ENCODE measurements around the gene OTOP2.
A peak's percentile ranks its signal among the peaks of the same experiment; 100 is the strongest.

The OTOP2 gene

GRCh38 chr17:74923538-74924249, 379 bp upstream of the OTOP2 start:
- DNase-seq (ENCODE audit: low spot score): peak; percentile 63

GRCh38 chr17:74925242-74925641, 1.2 kb downstream of the OTOP2 start:
- DNase-seq (ENCODE audit: low spot score): no peak

GRCh38 chr17:74928786-74929185, 4.7 kb downstream of the OTOP2 start:
- no peak for DNase-seq (ENCODE audit: low spot score)

- no peak for DNase-seq (ENCODE audit: low spot score)
These were observed 6.5 kb downstream of the OTOP2 start for GRCh38 chr17:74930535-74931036.

GRCh38 chr17:74935048-74935447, 11.0 kb downstream of the OTOP2 start:
- no peak for DNase-seq (ENCODE audit: low spot score)

DNA sequence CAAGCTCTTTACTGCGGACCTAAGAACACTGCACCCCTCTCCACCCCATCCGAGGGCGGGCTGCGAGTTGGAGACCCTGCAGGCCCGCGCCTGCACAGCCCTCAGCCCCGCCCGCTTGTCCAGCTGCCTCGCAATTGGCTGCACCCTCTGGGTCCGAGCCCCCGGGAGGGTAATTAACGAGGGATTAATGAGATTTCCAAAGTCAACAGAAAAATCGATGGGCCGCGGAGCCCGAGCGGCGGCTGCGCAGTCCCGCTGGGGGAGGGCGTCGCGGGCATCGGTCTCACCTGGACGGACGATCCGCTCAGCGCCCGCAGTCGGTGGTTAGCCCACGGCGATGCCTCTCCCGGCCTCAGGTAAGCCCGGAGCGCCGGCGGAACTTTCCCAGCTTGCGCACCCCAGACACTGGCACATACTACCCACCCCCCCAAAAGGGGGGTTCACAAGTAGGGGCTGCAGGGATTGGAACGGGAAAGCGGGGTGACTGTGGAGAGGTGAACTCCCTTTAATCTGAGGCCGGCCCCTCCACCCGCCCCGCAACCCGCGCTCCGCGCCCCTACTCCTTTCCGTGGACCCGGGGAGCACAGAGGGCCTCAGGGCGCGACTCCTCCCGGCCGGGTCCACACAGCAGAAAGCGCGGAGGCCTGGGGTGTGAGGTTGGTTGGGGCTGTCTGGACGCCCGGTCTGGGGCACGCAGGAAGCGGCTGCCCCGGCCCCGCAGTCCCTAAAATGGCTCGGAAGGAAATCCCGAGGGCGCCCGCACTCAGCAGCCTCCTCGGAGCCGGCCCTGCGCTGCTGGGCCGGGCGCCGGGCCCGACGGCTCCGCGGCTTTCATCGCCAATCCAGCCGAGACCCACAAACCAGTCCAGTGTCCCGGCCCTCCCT, 11.8 kb downstream of the OTOP2 start, which contains the start of gene OTOP3:
Gene OTOP3, plus strand, starts transcription at position 314 of the 885 bp plus-strand sequence. Its CDS starts 24 bp downstream, at position 338.
- no peak for DNase-seq (ENCODE audit: low spot score)

GRCh38 chr17:74936470-74936799, 12.4 kb downstream of the OTOP2 start:
- DNase-seq (ENCODE audit: low spot score): no peak

DNA sequence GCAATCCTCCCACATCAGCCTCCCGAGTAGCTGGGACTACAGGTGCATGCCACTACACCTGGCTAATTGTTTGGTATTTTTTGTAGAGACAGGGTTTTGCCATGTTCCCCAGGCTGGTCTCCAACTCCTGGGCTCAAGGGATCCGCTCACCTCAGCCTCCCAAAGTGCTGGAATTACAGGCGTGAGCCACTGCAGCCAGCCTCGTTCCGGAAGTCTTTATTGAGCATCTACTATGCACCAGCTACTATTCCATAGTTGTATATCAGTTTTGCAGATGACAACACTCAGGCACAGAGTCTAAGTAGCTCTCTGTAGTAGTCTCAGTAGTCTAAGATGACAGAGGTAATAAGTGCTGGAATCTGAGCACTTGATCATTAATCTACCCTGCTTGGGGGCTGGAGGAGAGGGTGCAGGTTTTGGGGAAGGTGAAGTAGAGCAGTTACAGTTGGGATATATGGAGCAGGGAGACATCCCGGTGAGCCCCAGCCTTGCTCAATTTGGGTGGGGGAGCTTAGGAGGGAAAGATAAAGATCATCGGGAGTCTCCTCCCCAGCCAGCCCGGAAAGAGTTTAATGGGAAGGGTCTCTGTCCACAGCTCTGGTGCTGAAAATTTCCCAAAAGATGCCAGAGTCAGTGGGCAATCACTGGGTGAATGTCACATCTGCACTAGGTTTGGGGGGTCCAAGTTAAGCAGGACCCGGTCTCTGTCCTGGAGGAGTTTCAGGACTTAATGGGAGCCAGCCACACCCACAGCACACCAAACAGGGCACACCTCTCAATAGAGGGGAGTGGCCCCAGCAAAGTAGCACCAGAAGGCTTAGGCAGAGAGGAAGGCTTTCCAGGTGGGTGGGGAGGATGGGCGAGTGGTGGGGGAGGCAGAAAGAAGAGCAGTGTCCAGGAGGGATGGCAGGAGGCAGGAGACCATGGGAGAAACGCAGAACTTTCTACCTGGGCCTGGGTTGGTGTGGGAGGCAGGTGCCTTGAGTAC, 13.3 kb downstream of the OTOP2 start:
- DNase-seq (ENCODE audit: low spot score): no peak

DNA sequence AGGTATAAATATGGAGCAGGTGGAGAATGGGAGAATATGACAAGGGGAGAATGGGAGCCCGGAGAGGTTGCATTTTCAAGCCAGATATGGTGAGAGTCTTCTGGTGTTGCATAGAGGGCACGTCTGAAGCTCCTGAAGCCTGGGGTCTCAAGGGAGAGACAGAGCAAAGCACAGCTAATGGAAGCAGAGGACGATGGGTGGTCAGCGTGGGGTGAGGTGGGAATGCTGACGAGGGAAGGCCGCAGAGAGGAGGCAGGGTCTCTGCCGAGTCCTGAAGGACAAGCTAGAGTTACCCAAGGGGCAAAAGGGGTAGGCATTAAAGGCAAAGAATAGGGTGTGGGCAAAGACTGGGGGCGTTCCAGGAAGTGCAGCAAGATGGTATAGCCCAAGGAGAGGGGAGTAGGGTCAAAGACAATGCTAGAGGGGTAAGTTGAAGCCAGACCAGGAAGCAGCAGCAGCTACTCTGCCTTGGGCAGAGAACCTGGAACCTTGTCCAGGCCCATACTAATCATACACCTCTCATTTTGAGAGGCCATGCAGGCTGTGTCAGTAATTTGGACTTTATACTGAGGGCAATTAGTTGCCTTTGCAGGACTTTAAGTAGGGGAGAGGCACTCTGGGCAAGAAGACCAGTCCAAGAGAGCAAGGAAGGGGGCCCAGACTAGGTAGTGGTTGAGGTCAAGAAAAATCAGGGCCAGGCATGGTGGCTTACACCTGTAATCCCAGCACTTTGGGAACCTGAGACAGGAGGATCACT, 14.3 kb downstream of the OTOP2 start:
- no peak for DNase-seq (ENCODE audit: low spot score)

- DNase-seq (ENCODE audit: low spot score): no peak
These were observed 15.5 kb downstream of the OTOP2 start for GRCh38 chr17:74939534-74939933.

DNA sequence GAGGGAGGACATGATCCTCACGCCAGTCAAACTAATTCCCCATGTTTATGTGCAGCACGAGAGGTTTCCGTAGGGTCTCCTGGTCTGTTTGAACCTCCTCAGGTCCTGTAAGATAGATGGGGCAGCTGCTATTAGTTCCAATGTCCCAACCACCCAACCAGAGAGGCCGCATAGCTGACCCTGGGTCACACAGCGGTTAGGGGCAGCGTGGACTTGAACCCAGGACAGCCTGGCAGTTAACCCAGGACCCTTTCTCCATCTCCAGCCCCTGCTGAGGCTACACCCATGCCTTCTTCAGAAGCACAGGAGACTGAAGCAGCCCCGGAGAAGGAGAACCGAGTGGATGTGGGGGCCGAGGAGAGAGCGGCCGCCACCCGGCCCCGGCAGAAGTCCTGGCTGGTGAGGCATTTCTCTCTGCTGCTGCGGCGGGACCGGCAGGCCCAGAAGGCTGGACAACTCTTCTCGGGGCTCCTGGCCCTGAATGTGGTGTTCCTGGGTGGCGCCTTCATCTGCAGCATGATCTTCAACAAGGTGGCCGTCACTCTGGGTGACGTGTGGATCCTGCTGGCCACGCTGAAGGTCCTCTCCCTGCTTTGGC, 17.2 kb downstream of the OTOP2 start:
- DNase-seq (ENCODE audit: low spot score): no peak

- DNase-seq (ENCODE audit: low spot score): no peak
These were observed 19.9 kb downstream of the OTOP2 start for GRCh38 chr17:74943808-74944522.

DNA sequence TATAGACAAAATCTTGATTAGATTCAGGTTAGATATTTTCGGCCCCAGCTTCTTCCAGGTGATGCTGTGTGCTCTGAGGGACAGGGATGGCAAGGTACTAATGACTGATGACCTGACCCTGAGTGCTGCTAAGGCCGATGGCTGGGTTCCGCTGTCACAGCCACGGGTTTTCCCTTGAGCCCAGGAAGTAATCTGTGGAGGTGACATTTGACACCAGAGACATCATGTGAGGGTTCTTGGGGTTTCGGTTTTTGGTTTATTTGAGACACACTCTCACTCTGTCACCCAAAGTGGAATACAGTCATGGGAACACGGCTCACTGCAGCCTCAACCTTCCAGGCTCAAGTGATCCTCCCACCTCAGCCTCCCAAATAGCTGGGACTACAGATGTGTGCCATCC, 21.5 kb downstream of the OTOP2 start:
- DNase-seq (ENCODE audit: low spot score): no peak

DNA sequence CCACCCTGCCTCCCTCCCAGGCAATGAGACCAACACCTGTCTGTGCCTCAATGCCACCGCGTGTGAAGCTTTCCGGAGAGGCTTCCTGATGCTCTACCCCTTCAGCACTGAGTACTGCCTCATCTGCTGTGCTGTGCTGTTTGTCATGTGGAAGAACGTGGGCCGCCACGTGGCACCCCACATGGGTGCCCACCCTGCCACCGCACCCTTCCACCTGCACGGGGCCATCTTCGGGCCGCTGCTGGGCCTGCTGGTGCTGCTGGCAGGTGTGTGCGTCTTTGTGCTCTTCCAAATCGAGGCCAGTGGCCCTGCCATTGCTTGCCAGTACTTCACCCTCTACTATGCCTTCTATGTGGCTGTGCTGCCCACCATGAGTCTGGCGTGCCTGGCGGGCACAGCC, 22.6 kb downstream of the OTOP2 start:
- no peak for DNase-seq (ENCODE audit: low spot score)

- no peak for DNase-seq (ENCODE audit: low spot score)
These were observed 23.1 kb downstream of the OTOP2 start for GRCh38 chr17:74947041-74947754.

- DNase-seq (ENCODE audit: low spot score): no peak
These were observed 25.5 kb downstream of the OTOP2 start for GRCh38 chr17:74949455-74950115.

DNA sequence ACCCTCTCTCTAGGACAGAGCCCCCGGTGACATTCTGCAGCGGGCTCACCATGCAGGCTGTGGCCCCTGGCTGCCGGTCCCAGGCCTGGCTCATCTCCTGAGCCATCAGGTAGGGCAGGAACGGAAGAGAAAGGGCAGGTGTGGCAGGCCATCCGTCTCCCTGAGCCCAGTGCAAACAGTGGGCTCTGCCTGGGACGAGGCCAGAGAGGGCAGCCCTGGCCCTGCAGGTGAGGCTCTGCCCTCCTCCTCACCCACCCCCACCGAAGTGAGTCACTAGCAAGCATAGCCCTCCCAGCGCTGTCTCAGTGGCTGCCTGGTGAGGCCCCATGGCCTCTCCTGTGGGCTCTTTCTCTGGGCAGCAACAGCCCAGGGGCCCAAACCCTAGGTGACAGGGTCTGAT, 26.1 kb downstream of the OTOP2 start:
- DNase-seq (ENCODE audit: low spot score): no peak

DNA sequence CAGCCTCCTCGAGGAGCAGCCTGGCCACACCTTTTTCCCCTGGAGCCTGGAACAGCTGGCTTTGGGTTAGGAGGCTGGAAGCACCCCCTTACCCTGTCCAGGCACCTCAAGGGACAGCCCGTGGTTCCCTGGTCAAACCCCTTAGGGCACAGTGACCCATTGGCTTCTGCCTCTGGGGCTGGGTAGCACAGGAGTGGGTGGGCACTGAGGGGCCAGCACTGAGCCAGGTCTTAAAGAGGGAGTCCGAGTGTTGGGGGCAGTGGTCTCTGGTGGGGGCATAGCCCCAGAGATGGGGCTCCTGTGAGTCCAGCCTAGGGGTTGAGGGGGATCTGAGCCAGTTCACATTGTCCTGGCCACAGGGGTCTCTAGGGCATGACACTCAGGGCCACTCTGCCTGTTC, 27.0 kb downstream of the OTOP2 start:
- no peak for DNase-seq (ENCODE audit: low spot score)

All from CD4-positive, alpha-beta T cell treated with Interleukin-15 for 4 hours (primary cell).